IMR-90 (cell line): Measurements from ENCODE around the gene CASP8.

Experiments used
- CTCF ChIP-seq: conservative IDR thresholded peaks from 2 replicates; pipeline ENCODE4 v1.5.1; 2012; ENCODE audit warnings: mild to moderate bottlenecking, low read depth, low read length, improper control_type of control experiment
- MAFK ChIP-seq: IDR thresholded peaks from 2 replicates; pipeline ENCODE4 v1.6.1; 2012; ENCODE audit warnings: low read depth, low read length, improper control_type of control experiment
- POLR2A ChIP-seq: IDR thresholded peaks from 2 replicates; pipeline ENCODE4 v1.6.1; 2012; ENCODE audit warnings: mild to moderate bottlenecking, low read depth, low read length

GRCh38 chr2:201279079-201279478 is 18.7 kb downstream of the CASP8 start:
- TF ChIP-seq MAFK (no peak), POLR2A (no peak), CTCF (no peak)
